PC-9 (cell line): ENCODE data around the gene ZNF592.
A peak's percentile ranks its signal among the peaks of the same experiment; 100 is the strongest.
"Not testable (repeated sequence)": the region's sequence is repeated elsewhere in the genome, so short reads cannot be mapped to it uniquely, and the experiment has no call there.

Source experiments
- EZH2 ChIP-seq: fragments of 200-600 bp; sonication (generic); IDR thresholded peaks from 2 replicates; pipeline ENCODE4 v1.8.0; 2017; ENCODE audit warnings: antibody characterized with exemption, low read depth
- TF ChIP-seq, protein P1 (sequence below): fragments of 200-600 bp; sonication (generic); conservative IDR thresholded peaks from 2 replicates; pipeline ENCODE4 v1.6.1; 2017; ENCODE audit warnings: mixed run types, antibody characterized with exemption, mild to moderate bottlenecking, moderate library complexity

DNA sequence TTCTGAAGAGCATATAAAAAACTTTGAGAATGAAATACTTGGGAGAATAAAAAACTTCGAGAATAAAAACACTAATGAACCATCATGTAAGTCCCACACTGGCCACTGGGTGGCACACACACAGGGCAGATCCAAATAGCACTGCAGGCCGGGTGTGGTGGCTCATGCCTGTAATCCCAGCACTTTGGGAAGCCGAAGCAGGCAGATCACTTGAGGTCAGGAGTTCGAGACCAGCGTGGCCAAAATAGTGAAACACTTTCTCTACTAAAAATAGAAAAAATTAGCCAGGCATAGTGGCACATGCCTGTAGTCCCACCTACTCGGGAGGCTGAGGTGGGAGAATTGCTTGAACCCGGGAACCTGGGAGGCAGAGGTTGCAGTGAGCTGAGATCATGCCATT, 97.2 kb downstream of the ZNF592 start:
- TF ChIP-seq, protein P1, sequence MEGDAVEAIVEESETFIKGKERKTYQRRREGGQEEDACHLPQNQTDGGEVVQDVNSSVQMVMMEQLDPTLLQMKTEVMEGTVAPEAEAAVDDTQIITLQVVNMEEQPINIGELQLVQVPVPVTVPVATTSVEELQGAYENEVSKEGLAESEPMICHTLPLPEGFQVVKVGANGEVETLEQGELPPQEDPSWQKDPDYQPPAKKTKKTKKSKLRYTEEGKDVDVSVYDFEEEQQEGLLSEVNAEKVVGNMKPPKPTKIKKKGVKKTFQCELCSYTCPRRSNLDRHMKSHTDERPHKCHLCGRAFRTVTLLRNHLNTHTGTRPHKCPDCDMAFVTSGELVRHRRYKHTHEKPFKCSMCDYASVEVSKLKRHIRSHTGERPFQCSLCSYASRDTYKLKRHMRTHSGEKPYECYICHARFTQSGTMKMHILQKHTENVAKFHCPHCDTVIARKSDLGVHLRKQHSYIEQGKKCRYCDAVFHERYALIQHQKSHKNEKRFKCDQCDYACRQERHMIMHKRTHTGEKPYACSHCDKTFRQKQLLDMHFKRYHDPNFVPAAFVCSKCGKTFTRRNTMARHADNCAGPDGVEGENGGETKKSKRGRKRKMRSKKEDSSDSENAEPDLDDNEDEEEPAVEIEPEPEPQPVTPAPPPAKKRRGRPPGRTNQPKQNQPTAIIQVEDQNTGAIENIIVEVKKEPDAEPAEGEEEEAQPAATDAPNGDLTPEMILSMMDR, result peak; percentile 84
- TF ChIP-seq EZH2, result not testable (repeated sequence)
